Activated T-helper 17 cell treated with anti-CD3 and anti-CD28 coated beads, Interleukin-2, amount 50 U/mL, for 72 hours (primary cell): Measurements from ENCODE around the gene ARFRP1. TPM values are rescaled to one million over a fixed set of nuclear protein-coding genes. Genes with fewer than 3 reads are reported as not detected.

Experiments
- ATAC-seq: fragments of 150-1000 bp; cut with Tn5 transposase; replicated peaks from 2 replicates; pipeline ENCODE4 v1.10.0; 2021; ENCODE audit warnings: mild to moderate bottlenecking, moderate library complexity
- H3K27ac Mint-ChIP-seq: one replicate; pipeline ENCODE4 v1.8.0; 2022; ENCODE audit warnings: mixed read lengths
- H3K27me3 Mint-ChIP-seq: one replicate; pipeline ENCODE4 v1.8.0; 2022; ENCODE audit warnings: mixed read lengths
- H3K36me3 Mint-ChIP-seq: one replicate; pipeline ENCODE4 v1.8.0; 2022; ENCODE audit warnings: low read depth, mild to moderate bottlenecking, mixed read lengths
- H3K4me1 Mint-ChIP-seq: one replicate; pipeline ENCODE4 v1.8.0; 2022; ENCODE audit warnings: mixed read lengths
- H3K4me3 Mint-ChIP-seq: one replicate; pipeline ENCODE4 v1.8.0; 2022; ENCODE audit warnings: mild to moderate bottlenecking, mixed read lengths
- H3K9me3 Mint-ChIP-seq: one replicate; pipeline ENCODE4 v1.8.0; 2022; ENCODE audit warnings: mixed read lengths
- total RNA-seq, 2 donors: library from RNA; stranded (reverse); gene quantifications; one replicate each; pipeline ENCODE4 v1.2.3, GENCODE V29; 2022

Gene ARFRP1
- total RNA-seq, 2 donors from 2014 or later: 43.8 to 55.8 TPM

GRCh38 chr20:63702751-63703470 is 4.9 kb downstream of the ARFRP1 start:
- no peaks in the 10 kb centered on the region for H3K27me3 Mint-ChIP-seq
- peak overlapping the region; percentile 36 for H3K27ac Mint-ChIP-seq
- no peaks in the 10 kb centered on the region for H3K9me3 Mint-ChIP-seq
- no peak overlapping the region for H3K4me3 Mint-ChIP-seq
- no peak for ATAC-seq
- peaks cover 35% of the 10 kb centered on the region for H3K36me3 Mint-ChIP-seq
- no peaks in the 10 kb centered on the region for H3K4me1 Mint-ChIP-seq

GRCh38 chr20:63702036-63702665 is 5.6 kb downstream of the ARFRP1 start:
- Mint-ChIP-seq H3K27ac (peak overlapping the region; percentile 36), H3K9me3 (no peaks in the 10 kb centered on the region), H3K27me3 (no peaks in the 10 kb centered on the region), H3K4me3 (no peak overlapping the region), H3K36me3 (peaks cover 35% of the 10 kb centered on the region), H3K4me1 (no peaks in the 10 kb centered on the region)
- no peak for ATAC-seq

GRCh38 chr20:63701329-63702035 is 6.3 kb downstream of the ARFRP1 start:
- Mint-ChIP-seq H3K4me3 (no peak overlapping the region), H3K9me3 (no peaks in the 10 kb centered on the region), H3K27me3 (no peaks in the 10 kb centered on the region), H3K27ac (peak overlapping the region; percentile 25), H3K36me3 (peaks cover 28% of the 10 kb centered on the region), H3K4me1 (no peaks in the 10 kb centered on the region)
- no peak for ATAC-seq

DNA sequence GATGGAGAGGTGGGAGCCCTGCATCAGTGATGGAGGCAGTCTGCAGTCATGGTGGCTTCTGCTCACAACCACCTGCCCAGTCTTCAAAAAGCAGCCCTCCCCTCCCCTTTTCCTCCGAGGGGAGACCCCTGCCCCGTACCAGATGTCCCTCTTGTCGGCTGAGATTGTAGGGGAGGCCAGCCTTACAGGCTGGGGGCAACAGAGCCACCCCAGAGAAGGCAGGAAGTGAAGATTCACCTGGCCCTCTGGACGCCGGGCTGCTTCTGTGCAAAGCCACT is 6.8 kb downstream of the ARFRP1 start:
- Mint-ChIP-seq H3K9me3 (no peaks in the 10 kb centered on the region), H3K36me3 (peaks cover 23% of the 10 kb centered on the region), H3K4me1 (no peaks in the 10 kb centered on the region), H3K27ac (peak overlapping the region; percentile 25), H3K27me3 (no peaks in the 10 kb centered on the region), H3K4me3 (no peak overlapping the region)
- no peak for ATAC-seq

DNA sequence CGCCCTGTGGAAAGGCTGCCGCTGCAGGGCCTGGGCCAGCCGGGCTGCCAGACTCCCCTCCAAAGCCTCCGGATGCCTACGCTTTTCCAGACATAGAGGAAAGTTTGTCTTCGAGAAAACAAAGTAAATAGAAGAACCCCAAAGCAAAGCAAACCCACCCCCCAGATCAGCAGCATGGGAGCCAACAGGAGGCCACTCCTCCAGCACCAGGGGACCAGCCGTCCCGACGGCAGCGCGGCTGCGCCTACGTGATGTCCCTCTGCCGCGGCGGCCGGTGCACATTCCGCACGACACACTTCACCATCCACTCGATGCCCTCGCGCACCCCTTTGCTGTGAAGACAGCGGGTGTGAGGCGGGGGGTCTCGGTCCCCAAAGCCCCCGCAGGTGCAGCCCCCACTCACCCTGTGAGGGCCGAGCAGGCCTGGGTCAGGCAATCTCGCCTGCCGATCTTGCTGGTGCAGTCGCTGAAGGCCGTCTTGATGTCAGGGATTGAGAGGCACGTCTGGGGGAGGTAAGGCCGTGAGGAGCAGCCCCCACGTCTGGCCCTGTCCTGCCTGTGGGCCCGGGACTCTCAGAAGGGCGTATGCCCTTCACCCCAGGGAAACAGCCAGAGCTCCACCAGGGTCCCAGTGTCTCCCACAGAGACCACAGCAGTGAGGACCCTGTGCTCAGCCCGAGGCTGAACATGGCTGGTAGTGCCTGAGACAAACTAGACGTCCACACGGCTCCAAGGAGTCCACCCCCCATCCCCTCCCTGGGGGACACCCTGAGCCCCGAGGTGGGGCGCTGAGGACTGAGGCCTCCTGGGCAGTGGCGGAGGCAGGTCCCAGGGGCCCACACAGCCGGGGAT is 7.4 kb downstream of the ARFRP1 start:
- H3K4me3 Mint-ChIP-seq: no peak overlapping the region
- H3K4me1 Mint-ChIP-seq: no peaks in the 10 kb centered on the region
- no peak for ATAC-seq
- no peak overlapping the region for H3K27ac Mint-ChIP-seq
- H3K9me3 Mint-ChIP-seq: no peaks in the 10 kb centered on the region
- H3K36me3 Mint-ChIP-seq: peaks cover 19% of the 10 kb centered on the region
- H3K27me3 Mint-ChIP-seq: no peaks in the 10 kb centered on the region

GRCh38 chr20:63699466-63700198 is 8.1 kb downstream of the ARFRP1 start:
- H3K4me3 Mint-ChIP-seq: peak overlapping the region; percentile 54
- ATAC-seq: no peak
- no peaks in the 10 kb centered on the region for H3K27me3 Mint-ChIP-seq
- H3K9me3 Mint-ChIP-seq: no peaks in the 10 kb centered on the region
- no peaks in the 10 kb centered on the region for H3K4me1 Mint-ChIP-seq
- peaks cover 12% of the 10 kb centered on the region for H3K36me3 Mint-ChIP-seq
- H3K27ac Mint-ChIP-seq: peak overlapping the region; percentile 82

- H3K36me3 Mint-ChIP-seq: peaks cover 11% of the 10 kb centered on the region
- ATAC-seq: peak; percentile 88
- no peaks in the 10 kb centered on the region for H3K9me3 Mint-ChIP-seq
- H3K27me3 Mint-ChIP-seq: no peaks in the 10 kb centered on the region
- H3K27ac Mint-ChIP-seq: peak overlapping the region; percentile 82
- peak overlapping the region; percentile 54 for H3K4me3 Mint-ChIP-seq
- no peaks in the 10 kb centered on the region for H3K4me1 Mint-ChIP-seq
These were observed 8.9 kb downstream of the ARFRP1 start for GRCh38 chr20:63698739-63699465.

DNA sequence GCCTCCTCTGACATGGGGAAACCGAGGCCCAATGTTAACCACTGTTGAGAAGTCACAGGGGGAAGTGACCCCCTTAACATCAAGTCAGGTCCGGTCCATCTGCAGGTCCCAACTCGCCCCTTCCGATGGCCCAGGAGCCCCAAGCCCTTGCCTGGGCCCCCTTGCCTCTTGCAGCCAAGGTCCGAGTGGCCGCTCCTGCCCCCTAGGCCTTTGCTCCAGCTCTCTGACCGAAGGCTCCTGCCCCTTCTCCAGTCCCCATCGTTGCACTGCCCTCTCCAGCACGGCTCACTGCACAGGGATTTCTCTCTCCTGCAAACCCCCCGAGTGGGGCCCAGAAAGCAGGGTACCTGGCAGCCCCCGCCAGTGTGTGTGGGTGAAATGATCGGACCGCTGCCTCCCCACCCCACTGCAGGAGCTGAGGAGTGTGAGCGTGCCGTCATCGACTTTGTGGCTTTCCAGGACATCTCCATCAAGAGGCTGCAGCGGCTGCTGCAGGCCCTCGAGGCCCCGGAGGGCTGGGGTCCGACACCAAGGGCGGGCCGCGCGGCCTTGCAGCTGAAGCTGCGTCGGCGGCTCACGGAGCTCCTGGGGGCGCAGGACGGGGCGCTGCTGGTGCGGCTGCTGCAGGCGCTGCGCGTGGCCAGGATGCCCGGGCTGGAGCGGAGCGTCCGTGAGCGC is 9.8 kb downstream of the ARFRP1 start:
- H3K9me3 Mint-ChIP-seq: no peaks in the 10 kb centered on the region
- no peak overlapping the region for H3K4me3 Mint-ChIP-seq
- H3K36me3 Mint-ChIP-seq: peaks cover 10% of the 10 kb centered on the region
- H3K27ac Mint-ChIP-seq: no peak overlapping the region
- no peak for ATAC-seq
- no peaks in the 10 kb centered on the region for H3K4me1 Mint-ChIP-seq
- no peaks in the 10 kb centered on the region for H3K27me3 Mint-ChIP-seq

GRCh38 chr20:63697357-63697867 is 10.4 kb downstream of the ARFRP1 start:
- H3K4me1 Mint-ChIP-seq: no peaks in the 10 kb centered on the region
- no peak for ATAC-seq
- peaks cover 10% of the 10 kb centered on the region for H3K36me3 Mint-ChIP-seq
- H3K9me3 Mint-ChIP-seq: no peaks in the 10 kb centered on the region
- no peaks in the 10 kb centered on the region for H3K27me3 Mint-ChIP-seq
- H3K4me3 Mint-ChIP-seq: peak overlapping the region; percentile 39
- peak overlapping the region; percentile 33 for H3K27ac Mint-ChIP-seq

DNA sequence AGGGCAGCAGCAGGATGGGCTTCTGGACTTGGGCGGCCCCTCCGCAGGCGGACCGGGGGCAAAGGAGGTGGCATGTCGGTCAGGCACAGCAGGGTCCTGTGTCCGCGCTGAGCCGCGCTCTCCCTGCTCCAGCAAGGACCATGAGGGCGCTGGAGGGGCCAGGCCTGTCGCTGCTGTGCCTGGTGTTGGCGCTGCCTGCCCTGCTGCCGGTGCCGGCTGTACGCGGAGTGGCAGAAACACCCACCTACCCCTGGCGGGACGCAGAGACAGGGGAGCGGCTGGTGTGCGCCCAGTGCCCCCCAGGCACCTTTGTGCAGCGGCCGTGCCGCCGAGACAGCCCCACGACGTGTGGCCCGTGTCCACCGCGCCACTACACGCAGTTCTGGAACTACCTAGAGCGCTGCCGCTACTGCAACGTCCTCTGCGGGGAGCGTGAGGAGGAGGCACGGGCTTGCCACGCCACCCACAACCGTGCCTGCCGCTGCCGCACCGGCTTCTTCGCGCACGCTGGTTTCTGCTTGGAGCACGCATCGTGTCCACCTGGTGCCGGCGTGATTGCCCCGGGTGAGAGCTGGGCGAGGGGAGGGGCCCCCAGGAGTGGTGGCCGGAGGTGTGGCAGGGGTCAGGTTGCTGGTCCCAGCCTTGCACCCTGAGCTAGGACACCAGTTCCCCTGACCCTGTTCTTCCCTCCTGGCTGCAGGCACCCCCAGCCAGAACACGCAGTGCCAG is 11.0 kb downstream of the ARFRP1 start, which contains the start of gene TNFRSF6B:
TSS of gene TNFRSF6B (plus strand) at position 25 of the 729 bp plus-strand sequence. CDS start at position 141, 116 bp downstream.
- Mint-ChIP-seq H3K36me3 (peaks cover 10% of the 10 kb centered on the region), H3K27ac (peak within 1 kb of the TSS; percentile 33), H3K4me3 (peak within 1 kb of the TSS; percentile 39), H3K4me1 (no peaks in the 10 kb centered on the region), H3K27me3 (no peaks in the 10 kb centered on the region), H3K9me3 (no peaks in the 10 kb centered on the region)
- ATAC-seq: no peak

GRCh38 chr20:63696306-63696627 is 11.5 kb downstream of the ARFRP1 start:
- Mint-ChIP-seq H3K36me3 (peaks cover 15% of the 10 kb centered on the region), H3K4me3 (peak overlapping the region; percentile 39)
- ATAC-seq: no peak

More at GRCh38 chr20:63696306-63696627, 11.5 kb downstream of the ARFRP1 start:
- H3K9me3 Mint-ChIP-seq: no peaks in the 10 kb centered on the region
- no peaks in the 10 kb centered on the region for H3K27me3 Mint-ChIP-seq
- peaks cover 3% of the 10 kb centered on the region for H3K4me1 Mint-ChIP-seq
- H3K27ac Mint-ChIP-seq: no peak overlapping the region
